Ammon's horn (tissue), 1 donor: ENCODE data around the gene TBCD.
A peak's percentile ranks its signal among the peaks of the same experiment; 100 is the strongest.
"Not testable (repeated sequence)": the region's sequence is repeated elsewhere in the genome, so short reads cannot be mapped to it uniquely, and the experiment has no call there.

ENCODE experiments used
- DNase-seq: peaks from one replicate; pipeline ENCODE4 v3.0.0-alpha.2; 2016; ENCODE audit warnings: low spot score

Gene TBCD

GRCh38 chr17:82767041-82767754 lies 15.3 kb downstream of the TBCD start:
- peak; percentile 76 for DNase-seq

GRCh38 chr17:82769041-82769440 lies 17.2 kb downstream of the TBCD start:
- DNase-seq = no peak

GRCh38 chr17:82772026-82772425 lies 20.2 kb downstream of the TBCD start:
- DNase-seq = no peak

GRCh38 chr17:82774456-82774855 lies 22.6 kb downstream of the TBCD start:
- DNase-seq = not testable (repeated sequence)

GRCh38 chr17:82775001-82775823 lies 23.3 kb downstream of the TBCD start:
- DNase-seq = peak; percentile 71

- DNase-seq = no peak
These were observed 24.6 kb downstream of the TBCD start for GRCh38 chr17:82776454-82776853.

- not testable (repeated sequence) for DNase-seq
These were observed 26.0 kb downstream of the TBCD start for GRCh38 chr17:82777778-82778375.

- DNase-seq = no peak
These were observed 27.7 kb downstream of the TBCD start for GRCh38 chr17:82779541-82779940.

- no peak for DNase-seq
These were observed 28.3 kb downstream of the TBCD start for GRCh38 chr17:82780195-82780594.

- no peak for DNase-seq
These were observed 29.4 kb downstream of the TBCD start for GRCh38 chr17:82780971-82781893.

- peak; percentile 82 for DNase-seq
These were observed 30.0 kb downstream of the TBCD start for GRCh38 chr17:82781894-82782274.

GRCh38 chr17:82782657-82783207 lies 30.9 kb downstream of the TBCD start:
- no peak for DNase-seq

- no peak for DNase-seq
These were observed 31.6 kb downstream of the TBCD start for GRCh38 chr17:82783498-82783897.

- not testable (repeated sequence) for DNase-seq
These were observed 33.7 kb downstream of the TBCD start for GRCh38 chr17:82785581-82785980.

- no peak for DNase-seq
These were observed 34.6 kb downstream of the TBCD start for GRCh38 chr17:82786427-82786826.

GRCh38 chr17:82787081-82787848 lies 35.4 kb downstream of the TBCD start:
- DNase-seq = peak; percentile 64

- no peak for DNase-seq
These were observed 36.5 kb downstream of the TBCD start for GRCh38 chr17:82788206-82789001.

- DNase-seq = no peak
These were observed 37.3 kb downstream of the TBCD start for GRCh38 chr17:82789051-82789592.

GRCh38 chr17:82789806-82790205 lies 37.9 kb downstream of the TBCD start:
- DNase-seq = no peak

- DNase-seq = no peak
These were observed 38.5 kb downstream of the TBCD start for GRCh38 chr17:82790391-82790790.
